Body of pancreas (tissue), 4 donors: ENCODE measurements around the gene STK35. TPM values are rescaled to one million over a fixed set of nuclear protein-coding genes. Genes with fewer than 3 reads are reported as not detected.

Experiments used
- ATAC-seq: fragments of 150-250 bp; one replicate; pipeline ENCODE4 v1.9.1; 2016
- DNase-seq, 4 donors: peaks; one replicate each; pipeline ENCODE4 v3.0.0-alpha.2; 2019
- H3K27ac ChIP-seq, 4 donors: fragments of 200-600 bp; sonication (generic); 1 replicate in 3 of 4; 2 replicates in 1 of 4; pipeline versions ENCODE4 v1.5.1 to v1.6.1; 2016 to 2019; ENCODE audit warnings: mild to moderate bottlenecking in 1 of 4, mixed read lengths in 1 of 4, moderate library complexity in 1 of 4
- H3K27me3 ChIP-seq, 2 donors: fragments of 200-600 bp; sonication (generic); one replicate each; pipeline ENCODE4 v1.6.0; 2016; ENCODE audit warnings: mild to moderate bottlenecking in 1 of 2
- H3K36me3 ChIP-seq, 2 donors: fragments of 200-600 bp; sonication (generic); replicated peaks in 1 of 2; 2 replicates each; pipeline ENCODE4 v1.5.1; 2016; ENCODE audit warnings: low read depth in 2 of 2; ENCODE audit not compliant: insufficient read depth in 1 of 2
- H3K4me1 ChIP-seq: fragments of 200-600 bp; sonication (generic); one replicate; pipeline ENCODE4 v1.6.0; 2016
- H3K4me3 ChIP-seq, 2 donors: fragments of 200-600 bp; sonication (generic); 1 replicate in 1 of 2; 2 replicates in 1 of 2; pipeline ENCODE4 v1.5.1; 2016 to 2019
- H3K9me3 ChIP-seq, 3 donors: fragments of 200-600 bp; sonication (generic); 1 replicate in 2 of 3; 2 replicates in 1 of 3; pipeline ENCODE4 v1.5.1; 2016
- POLR2A ChIP-seq, 3 donors: fragments of 450-650 bp; IDR thresholded peaks; one replicate each; pipeline ENCODE4 v1.6.1; 2016; ENCODE audit warnings: antibody characterized with exemption in 3 of 3, mild to moderate bottlenecking in 2 of 3
- WGBS, 2 donors: methylation state at CpG; one replicate each; pipeline ENCODE4 v1.1.5; 2017; 5-methylcytosine and 5-hydroxymethylcytosine counted together
- intact Hi-C: fragments of 100-400 bp; cut with DNase I; formaldehyde crosslinking; loops from one replicate; pipeline ENCODE4 v1.15.1; 2023
- small RNA-seq: library from RNA; depleted of rRNA; stranded (forward); fragments of <200 nt; gene quantifications from one replicate; pipeline ENCODE3, GENCODE V24; 2016
- total RNA-seq, 2 donors: library from RNA; depleted of rRNA; stranded (reverse); fragments of >200 nt; gene quantifications; one replicate each; pipeline ENCODE4 v1.1.0, GENCODE V29; 2016

The STK35 gene
- total RNA-seq, 2 donors from 2014 or later = 8.6 to 22.7 TPM

GRCh38 chr20:2197166-2197565 is 95.5 kb downstream of the STK35 start:
- no peak for TF ChIP-seq POLR2A (IDR thresholded peaks at IDR 0.05)
- intact Hi-C loops = no loop called here
- 32 to 47% methylated on average over 7 of the region's 7 CpGs for WGBS, 2 donors

More at GRCh38 chr20:2197166-2197565, 95.5 kb downstream of the STK35 start:
- DNase-seq = no peak
- ATAC-seq = no peak
- Histone ChIP-seq H3K27ac (no peak overlapping the region), H3K9me3 (no peaks in the 10 kb centered on the region), H3K27me3 (no peaks in the 10 kb centered on the region), H3K4me3 (no peak overlapping the region), H3K4me1 (no peaks in the 10 kb centered on the region), H3K36me3 (no peaks in the 10 kb centered on the region)

Small RNA genes lying within 50 kb of the gene (small RNA-seq; reads per million reads assigned to genes)
- not detected for gene RPL7P2

Other genes with a start within 250 kb of the STK35 start
- gene SIRPA, start 206.4 kb upstream of the STK35 start, total RNA-seq = 10 to 100 TPM; 15.0 to 20.1 TPM
- gene PDYN, start 107.8 kb upstream of the STK35 start, total RNA-seq = not detected
- gene TGM3, start 194.2 kb downstream of the STK35 start, total RNA-seq = under 1 TPM in 1 of 2 donors, not detected in 1; 0.26 TPM